Uterus (tissue), 2 donors: Measurements from ENCODE around the gene ADAP2.

Experiments
- CTCF ChIP-seq, 4 experiments: fragments of 200-600 bp in 2 of 4; fragments of 450-650 bp in 2 of 4; sonication (generic) in 2 of 4; IDR thresholded peaks; one replicate each; pipeline ENCODE4 v1.5.1; 2016 to 2019; ENCODE audit warnings: antibody characterized with exemption in 4 of 4, mild to moderate bottlenecking in 2 of 4, moderate library complexity in 1 of 4
- POLR2A ChIP-seq, 2 donors: fragments of 450-650 bp; IDR thresholded peaks; one replicate each; pipeline ENCODE4 v1.6.1; 2016; ENCODE audit warnings: antibody characterized with exemption in 2 of 2, mild to moderate bottlenecking in 1 of 2, moderate library complexity in 1 of 2

GRCh38 chr17:31002047-31002446 is 80.3 kb downstream of the ADAP2 start:
- TF ChIP-seq CTCF (IDR thresholded peaks at IDR 0.05) (no peak), POLR2A (IDR thresholded peaks at IDR 0.05) (no peak)
